GM21723 (cell line): ENCODE measurements around the gene KISS1R.
A peak's percentile ranks its signal among the peaks of the same experiment; 100 is the strongest.

Source experiments
- ATAC-seq: cut with Tn5 transposase; IDR thresholded peaks from one replicate; pipeline ENCODE4 v1.9.1; 2021; ENCODE audit warnings: mild to moderate bottlenecking, moderate library complexity; ENCODE audit not compliant: unreplicated experiment

Gene KISS1R

DNA sequence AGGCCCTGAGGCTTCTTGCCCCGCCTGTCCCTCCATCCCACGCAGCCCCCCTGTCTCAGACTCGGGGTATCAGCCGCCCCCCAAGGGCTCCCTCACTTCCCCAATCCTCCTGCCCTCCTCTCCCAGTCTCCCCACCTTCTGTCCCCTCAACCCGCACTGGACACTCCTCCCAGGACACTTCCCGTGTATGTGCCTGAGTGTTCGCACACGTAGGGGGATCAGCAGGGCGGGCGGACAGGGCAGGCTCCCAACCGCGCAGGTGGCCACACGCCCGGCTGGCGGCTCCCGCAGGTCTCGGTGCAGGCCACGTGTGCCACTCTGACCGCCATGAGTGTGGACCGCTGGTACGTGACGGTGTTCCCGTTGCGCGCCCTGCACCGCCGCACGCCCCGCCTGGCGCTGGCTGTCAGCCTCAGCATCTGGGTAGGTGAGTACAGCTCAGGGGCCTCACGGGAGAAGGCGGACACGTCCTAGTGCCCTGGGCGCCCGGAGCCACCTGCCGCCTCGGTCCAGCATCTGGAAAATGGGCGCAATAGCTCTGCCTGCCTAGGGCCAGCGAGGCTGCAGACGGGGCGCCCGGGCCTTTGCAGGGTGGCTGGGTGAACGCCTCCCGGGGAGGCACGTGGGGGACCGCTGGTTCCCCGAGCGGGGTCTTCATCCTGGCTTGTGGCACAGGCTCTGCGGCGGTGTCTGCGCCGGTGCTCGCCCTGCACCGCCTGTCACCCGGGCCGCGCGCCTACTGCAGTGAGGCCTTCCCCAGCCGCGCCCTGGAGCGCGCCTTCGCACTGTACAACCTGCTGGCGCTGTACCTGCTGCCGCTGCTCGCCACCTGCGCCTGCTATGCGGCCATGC lies 2.3 kb downstream of the KISS1R start:
- ATAC-seq = no peak

- ATAC-seq = no peak
Measured at GRCh38 chr19:920051-920864, 3.1 kb downstream of the KISS1R start.

- ATAC-seq = no peak
Measured at GRCh38 chr19:924553-925086, 7.5 kb downstream of the KISS1R start.

DNA sequence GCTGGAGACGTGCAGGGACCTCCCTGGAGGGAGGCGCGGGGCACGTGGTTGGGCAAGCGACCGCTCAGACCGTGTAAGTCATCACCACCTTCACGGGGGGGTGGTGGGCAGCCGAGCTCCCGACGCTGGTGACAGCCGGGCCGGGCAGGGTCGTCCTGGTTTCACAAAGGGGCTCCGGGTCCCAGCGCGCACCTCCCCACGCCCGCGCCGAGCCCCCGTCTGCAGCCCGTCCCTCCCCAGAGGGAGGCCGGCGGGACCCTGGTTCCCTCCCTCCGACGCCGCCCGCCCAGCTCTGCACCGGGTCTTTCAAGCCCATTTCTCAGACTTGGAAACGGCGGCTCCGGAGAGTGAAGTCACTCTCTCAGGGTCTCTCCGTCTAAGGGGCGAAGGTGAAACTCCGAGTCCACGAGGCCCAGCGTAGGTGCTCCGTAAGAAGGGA lies 8.0 kb downstream of the KISS1R start:
- ATAC-seq = peak; percentile 37

- peak; percentile 51 for ATAC-seq
Measured at GRCh38 chr19:925526-926322, 8.6 kb downstream of the KISS1R start, which contains the start of gene ARID3A. Gene ARID3A (plus strand): TSS chr19:926035. CDS start chr19:929529, 3,494 bp downstream.

GRCh38 chr19:926323-926588 lies 9.1 kb downstream of the KISS1R start:
- no peak for ATAC-seq

DNA sequence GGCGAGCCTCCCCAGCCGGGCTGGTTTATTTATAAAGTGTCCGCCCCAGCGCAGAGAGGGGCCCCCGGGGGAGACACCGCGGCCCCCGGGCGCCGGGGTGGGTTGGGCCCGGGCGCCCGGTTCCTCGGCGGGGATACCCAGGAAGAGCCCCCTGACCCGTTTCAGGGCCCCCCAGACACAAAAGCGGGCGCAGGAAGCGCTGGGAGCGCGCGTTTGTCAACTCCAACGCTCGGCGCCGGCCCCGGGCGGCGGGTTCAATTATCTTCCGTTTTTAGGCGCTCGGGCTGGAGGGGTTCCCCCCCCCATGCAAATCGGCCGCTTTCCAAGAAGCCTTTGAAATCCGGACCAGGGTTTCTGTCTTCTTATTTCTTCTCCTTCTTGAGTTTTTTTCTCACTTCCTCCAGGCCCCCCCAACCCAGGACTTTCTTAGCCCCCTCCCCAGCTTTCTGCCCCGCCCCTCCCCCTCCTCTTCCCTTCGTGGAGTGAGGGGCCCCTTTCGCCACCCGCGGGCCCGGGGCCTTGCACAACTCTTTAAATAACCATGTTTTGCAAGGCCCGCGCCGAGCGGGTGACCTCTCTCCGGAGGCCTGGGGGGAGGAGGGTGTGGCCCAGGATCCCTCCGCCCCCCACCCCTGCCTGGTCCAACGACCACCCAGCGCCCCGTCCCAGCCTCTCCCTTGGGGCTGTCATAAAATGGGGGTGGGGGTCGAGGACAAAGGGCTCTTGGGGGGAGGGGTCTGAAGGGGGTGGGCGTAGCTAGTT lies 9.6 kb downstream of the KISS1R start:
- ATAC-seq = no peak

DNA sequence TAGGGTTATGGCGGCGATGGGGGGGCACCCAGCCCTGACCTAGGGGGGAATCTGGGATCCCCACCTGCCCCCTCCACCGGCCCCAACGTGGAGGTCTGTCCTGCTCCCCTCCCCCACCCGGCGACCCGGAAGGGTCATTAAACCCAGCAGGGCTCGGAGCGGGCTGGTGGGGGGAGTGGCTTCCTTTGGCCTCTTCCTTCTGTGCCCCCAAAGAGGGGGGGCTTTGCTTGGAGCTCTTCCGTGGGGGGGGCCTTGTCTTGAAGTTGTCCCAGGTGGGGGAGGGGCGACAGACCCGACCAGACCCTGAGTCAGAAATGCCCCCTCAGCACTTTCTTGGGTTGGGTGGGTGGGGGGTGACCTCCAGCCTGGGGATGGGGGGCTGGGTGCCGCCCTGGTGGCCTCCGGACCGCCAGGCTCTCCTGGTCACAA lies 10.2 kb downstream of the KISS1R start:
- ATAC-seq = no peak

GRCh38 chr19:927780-928401 lies 10.8 kb downstream of the KISS1R start:
- ATAC-seq = no peak

GRCh38 chr19:928471-929202 lies 11.5 kb downstream of the KISS1R start:
- ATAC-seq = no peak

DNA sequence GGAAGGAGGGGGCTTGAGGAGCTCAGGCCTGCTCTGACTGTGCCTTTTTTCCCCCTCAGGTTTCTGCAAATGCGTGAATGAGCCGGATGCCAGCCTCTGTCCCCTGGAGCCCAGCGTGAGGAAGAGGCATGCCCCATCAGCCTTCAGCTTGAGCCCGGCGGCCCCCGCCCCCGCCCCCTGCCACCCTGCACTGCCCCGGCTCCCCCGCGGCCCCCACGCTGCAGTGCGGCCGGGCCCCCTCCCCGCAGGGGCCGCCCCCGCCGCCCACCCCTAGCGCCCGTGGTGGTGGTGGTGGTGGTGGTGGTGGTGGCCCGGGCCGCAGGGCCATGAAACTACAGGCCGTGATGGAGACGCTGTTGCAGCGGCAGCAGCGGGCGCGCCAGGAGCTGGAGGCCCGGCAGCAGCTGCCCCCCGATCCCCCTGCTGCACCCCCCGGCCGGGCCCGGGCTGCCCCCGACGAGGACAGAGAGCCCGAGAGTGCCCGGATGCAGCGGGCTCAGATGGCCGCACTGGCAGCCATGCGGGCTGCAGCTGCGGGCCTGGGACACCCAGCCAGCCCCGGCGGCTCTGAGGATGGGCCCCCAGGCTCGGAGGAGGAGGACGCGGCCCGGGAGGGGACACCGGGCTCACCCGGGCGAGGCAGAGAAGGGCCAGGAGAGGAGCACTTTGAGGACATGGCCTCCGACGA lies 12.2 kb downstream of the KISS1R start:
- ATAC-seq = no peak

DNA sequence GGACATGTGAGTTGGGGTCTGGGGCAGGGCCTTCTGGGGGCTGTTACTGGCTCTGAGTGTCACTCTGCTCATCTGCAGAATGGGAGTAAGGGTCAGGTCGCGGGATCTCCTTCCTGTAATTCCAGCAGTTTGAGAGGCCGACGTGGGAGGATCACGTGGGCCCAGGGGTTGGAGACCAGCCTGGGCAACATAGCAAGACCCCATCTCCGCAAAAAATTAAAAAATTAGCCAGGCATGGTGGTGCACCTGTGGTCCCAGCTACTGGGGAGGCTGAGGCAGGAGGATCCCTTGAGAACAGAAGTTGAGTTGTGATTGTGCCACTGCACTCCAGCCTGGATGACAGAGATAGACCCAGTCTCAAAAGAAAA lies 12.7 kb downstream of the KISS1R start:
- no peak for ATAC-seq

GRCh38 chr19:931860-932647 lies 14.9 kb downstream of the KISS1R start:
- no peak for ATAC-seq

DNA sequence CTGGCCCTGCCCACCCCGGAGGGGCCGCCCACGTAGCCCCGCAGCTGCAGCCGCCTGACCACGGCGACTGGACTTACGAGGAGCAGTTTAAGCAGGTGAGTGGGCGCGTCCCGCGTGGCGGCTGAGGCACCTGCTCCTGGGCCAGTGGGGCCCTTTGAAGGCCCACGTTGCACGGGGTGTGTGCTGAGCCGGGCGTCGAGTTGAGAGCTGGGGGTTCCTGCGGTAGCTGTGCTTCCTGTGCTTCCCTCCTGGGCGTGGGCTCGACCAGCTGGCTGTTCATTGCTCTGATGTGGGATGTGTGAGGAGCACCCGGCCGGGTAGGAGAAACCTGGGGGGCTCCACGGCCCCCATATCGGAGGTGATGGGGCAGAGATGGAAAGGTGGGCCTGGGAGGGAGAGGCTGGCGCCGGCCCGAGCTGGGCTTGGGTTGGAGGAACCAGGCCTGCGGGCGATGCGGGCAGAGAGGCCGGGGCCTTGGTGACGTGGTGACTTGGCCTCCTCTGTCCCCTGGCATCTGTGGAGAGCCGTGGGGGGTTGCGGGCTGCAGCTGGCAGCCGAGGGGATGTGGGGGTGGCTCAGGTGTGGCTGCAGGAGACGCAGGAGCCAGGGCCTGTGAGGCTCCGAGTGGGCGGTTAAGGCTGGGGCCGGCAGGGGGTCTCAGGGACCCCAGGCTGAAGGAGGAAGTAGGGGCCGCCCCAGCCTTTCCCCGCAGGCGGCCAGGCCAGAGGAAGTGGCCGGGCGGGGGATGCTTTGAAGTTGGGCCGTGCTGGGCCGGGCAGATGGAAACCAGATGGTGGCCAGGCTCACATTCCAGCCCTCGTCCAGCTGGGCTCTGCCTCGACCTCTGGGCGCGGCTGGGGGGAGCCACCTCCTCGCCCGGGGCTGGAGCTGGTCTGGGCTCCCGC lies 15.8 kb downstream of the KISS1R start:
- ATAC-seq = no peak

- no peak for ATAC-seq
Measured at GRCh38 chr19:933553-933882, 16.4 kb downstream of the KISS1R start.

DNA sequence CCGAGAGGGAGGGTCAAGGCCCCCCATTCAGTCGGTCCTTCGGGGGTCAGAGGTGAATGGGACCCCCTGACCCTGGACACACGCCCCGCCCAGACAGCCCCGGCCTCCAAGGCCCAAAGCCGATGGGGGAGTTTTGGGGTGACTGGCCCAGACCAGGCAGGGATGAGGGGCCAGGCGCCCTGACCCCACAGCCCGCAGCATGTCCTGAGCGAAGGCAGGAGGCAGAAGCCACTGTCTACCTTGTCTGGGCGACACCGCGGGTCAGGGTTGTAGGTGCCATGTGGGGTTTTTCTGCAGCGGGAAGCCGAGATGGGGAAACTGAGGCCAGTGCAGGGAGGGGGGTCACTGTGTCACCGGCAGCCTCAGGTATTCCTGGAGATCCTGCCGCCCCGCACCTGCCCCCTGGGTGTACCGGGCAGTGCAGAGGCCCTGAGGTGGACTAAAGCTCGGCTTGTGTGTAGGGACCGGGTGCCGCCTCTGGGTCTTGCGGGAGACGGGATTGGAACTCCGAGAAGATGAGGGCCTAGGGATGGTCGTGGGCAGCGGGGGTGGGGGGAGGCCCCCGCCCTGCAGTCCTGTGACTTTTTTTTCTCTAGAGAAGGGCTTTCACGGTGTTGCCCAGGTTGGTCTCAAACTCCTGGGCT lies 17.2 kb downstream of the KISS1R start:
- no peak for ATAC-seq
